Upper lobe of left lung (tissue), 6 donors: Measurements from ENCODE around the gene XPR1. TPM values are rescaled to one million over a fixed set of nuclear protein-coding genes. Genes with fewer than 3 reads are reported as not detected.
"Not testable (repeated sequence)": the region's sequence is repeated elsewhere in the genome, so short reads cannot be mapped to it uniquely, and the experiment has no call there.

Source experiments
- ATAC-seq, 2 donors: fragments of 200-7000 bp; cut with Tn5 transposase; one replicate each; pipeline ENCODE4 v1.9.1; 2022; ENCODE audit warnings: mild to moderate bottlenecking in 2 of 2, moderate library complexity in 2 of 2; ENCODE audit not compliant: low FRiP score in 2 of 2
- DNase-seq, 2 donors: peaks; one replicate each; pipeline ENCODE4 v3.0.0-alpha.2; 2019 to 2020
- H3K27ac ChIP-seq, 4 donors: fragments of 200-600 bp; sonication (generic); one replicate each; pipeline ENCODE4 v1.5.1; 2016 to 2019
- H3K27me3 ChIP-seq, 4 donors: fragments of 200-600 bp; sonication (generic); one replicate each; pipeline ENCODE4 v1.5.1; 2017 to 2019
- H3K36me3 ChIP-seq, 4 donors: fragments of 200-600 bp; sonication (generic); one replicate each; pipeline ENCODE4 v1.5.1; 2016 to 2019
- H3K4me1 ChIP-seq, 4 donors: fragments of 200-600 bp; sonication (generic); one replicate each; pipeline ENCODE4 v1.5.1; 2018 to 2019
- H3K4me3 ChIP-seq, 4 donors: fragments of 200-600 bp; sonication (generic); one replicate each; pipeline ENCODE4 v1.5.1; 2017 to 2019; ENCODE audit warnings: mild to moderate bottlenecking in 2 of 4, moderate library complexity in 1 of 4
- H3K9me3 ChIP-seq, 4 donors: fragments of 200-600 bp; sonication (generic); one replicate each; pipeline ENCODE4 v1.5.1; 2018 to 2019
- EP300 ChIP-seq, 4 donors: sonication (generic); formaldehyde crosslinking; IDR thresholded peaks; one replicate each; pipeline ENCODE4 v1.5.1; 2017; ENCODE audit warnings: antibody characterized with exemption in 4 of 4, control low read depth in 2 of 4
- POLR2A ChIP-seq, 4 donors: fragments of 450-650 bp; IDR thresholded peaks; one replicate each; pipeline ENCODE4 v1.5.1; 2016 to 2017; ENCODE audit warnings: antibody characterized with exemption in 4 of 4, mild to moderate bottlenecking in 2 of 4
- POLR2AphosphoS5 ChIP-seq, 2 donors: sonication (generic); formaldehyde crosslinking; IDR thresholded peaks; one replicate each; pipeline ENCODE4 v1.5.1; 2017; ENCODE audit warnings: antibody characterized with exemption in 2 of 2
- WGBS, 2 donors: methylation state at CpG; one replicate each; pipeline ENCODE4 v1.1.5; 2017 to 2018; 5-methylcytosine and 5-hydroxymethylcytosine counted together
- total RNA-seq, 6 donors: library from RNA; depleted of rRNA in 4 of 6; stranded (reverse); fragments of >200 nt in 4 of 6; gene quantifications; one replicate each; pipeline versions ENCODE4 v1.1.0 to v1.2.1, GENCODE V29; 2016 to 2021
- TF ChIP-seq, protein P1 (sequence below), 6 experiments: fragments of 450-650 bp in 4 of 6; fragments of 200-600 bp in 2 of 6; sonication (generic) in 2 of 6; IDR thresholded peaks; one replicate each; pipeline ENCODE4 v1.5.1; 2016 to 2019; ENCODE audit warnings: antibody characterized with exemption in 6 of 6
- donor health status: DM: no; HTN: no; CAD: no; lungs with moderate emphysema.
- donor health status: DM: no; HTN: yes; CAD: no; lungs with severe emphysema.

Gene XPR1
- total RNA-seq, 6 donors from 2014 or later, result 21.3 to 30.2 (median 25.3) TPM

DNA sequence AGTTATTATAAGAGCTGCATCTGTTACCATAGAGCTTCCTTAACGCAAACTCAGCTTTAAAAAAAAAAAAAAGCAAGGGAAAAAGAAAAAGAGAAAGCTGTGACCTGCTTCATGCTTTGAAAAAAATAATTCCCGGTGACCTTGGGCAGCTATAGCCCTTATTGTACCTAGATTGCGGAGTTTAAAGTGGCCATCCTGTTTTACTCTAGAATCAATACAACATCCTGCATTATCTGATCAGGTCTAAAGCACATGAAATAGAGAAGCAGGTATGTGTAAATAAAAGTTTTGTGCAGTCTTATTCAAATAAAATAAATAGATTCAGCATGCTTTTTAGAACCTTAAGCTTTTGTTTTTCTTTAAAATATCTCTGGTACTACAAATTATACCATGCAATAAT, 154.1 kb downstream of the XPR1 start:
- DNase-seq, result no peak
- TF ChIP-seq POLR2AphosphoS5 (IDR thresholded peaks at IDR 0.05), result no peak
- TF ChIP-seq POLR2A (IDR thresholded peaks at IDR 0.05), result no peak
- Histone ChIP-seq H3K9me3 (no peaks in the 10 kb centered on the region), H3K27ac (no peak overlapping the region), H3K27me3 (no peaks in the 10 kb centered on the region), H3K4me1 (peaks cover 0 to 5% (median 0%) of the 10 kb centered on the region in 4 donors), H3K4me3 (no peak overlapping the region), H3K36me3 (no peaks in the 10 kb centered on the region)
- WGBS, 2 donors, result 65 to 70% methylated on average over 3 of the region's 3 CpGs
- ATAC-seq, result no peak

DNA sequence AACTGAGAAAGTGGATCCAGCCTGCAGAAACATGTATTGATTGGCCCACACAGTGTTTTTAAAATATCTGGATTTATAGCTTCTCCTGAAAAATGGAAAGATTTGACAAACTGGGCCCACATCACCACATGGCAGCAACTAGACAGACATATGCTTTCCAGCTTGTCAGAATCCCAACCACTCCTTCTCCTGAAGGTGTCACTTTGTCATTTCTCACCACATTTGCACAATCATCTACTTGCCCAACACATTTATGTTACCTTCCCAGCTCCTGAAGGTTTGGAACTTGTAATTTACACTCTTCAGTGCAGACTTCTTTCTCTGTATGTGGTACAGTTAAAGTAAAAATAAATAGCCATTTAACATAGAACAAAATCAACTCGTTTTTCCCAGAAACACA, 154.8 kb downstream of the XPR1 start:
- Histone ChIP-seq H3K4me1 (peaks cover 0 to 5% (median 0%) of the 10 kb centered on the region in 4 donors), H3K36me3 (no peaks in the 10 kb centered on the region), H3K27ac (no peak overlapping the region), H3K27me3 (no peaks in the 10 kb centered on the region), H3K9me3 (no peaks in the 10 kb centered on the region), H3K4me3 (no peak overlapping the region)
- TF ChIP-seq EP300 (IDR thresholded peaks at IDR 0.05) (no peak), POLR2A (IDR thresholded peaks at IDR 0.05) (no peak)
- TF ChIP-seq, protein P1, sequence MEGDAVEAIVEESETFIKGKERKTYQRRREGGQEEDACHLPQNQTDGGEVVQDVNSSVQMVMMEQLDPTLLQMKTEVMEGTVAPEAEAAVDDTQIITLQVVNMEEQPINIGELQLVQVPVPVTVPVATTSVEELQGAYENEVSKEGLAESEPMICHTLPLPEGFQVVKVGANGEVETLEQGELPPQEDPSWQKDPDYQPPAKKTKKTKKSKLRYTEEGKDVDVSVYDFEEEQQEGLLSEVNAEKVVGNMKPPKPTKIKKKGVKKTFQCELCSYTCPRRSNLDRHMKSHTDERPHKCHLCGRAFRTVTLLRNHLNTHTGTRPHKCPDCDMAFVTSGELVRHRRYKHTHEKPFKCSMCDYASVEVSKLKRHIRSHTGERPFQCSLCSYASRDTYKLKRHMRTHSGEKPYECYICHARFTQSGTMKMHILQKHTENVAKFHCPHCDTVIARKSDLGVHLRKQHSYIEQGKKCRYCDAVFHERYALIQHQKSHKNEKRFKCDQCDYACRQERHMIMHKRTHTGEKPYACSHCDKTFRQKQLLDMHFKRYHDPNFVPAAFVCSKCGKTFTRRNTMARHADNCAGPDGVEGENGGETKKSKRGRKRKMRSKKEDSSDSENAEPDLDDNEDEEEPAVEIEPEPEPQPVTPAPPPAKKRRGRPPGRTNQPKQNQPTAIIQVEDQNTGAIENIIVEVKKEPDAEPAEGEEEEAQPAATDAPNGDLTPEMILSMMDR (IDR thresholded peaks at IDR 0.05), result no peak
- ATAC-seq (no peak), DNase-seq (no peak)
- WGBS, 2 donors, result 81 to 88% methylated on average over 1 of the region's 1 CpG

DNA sequence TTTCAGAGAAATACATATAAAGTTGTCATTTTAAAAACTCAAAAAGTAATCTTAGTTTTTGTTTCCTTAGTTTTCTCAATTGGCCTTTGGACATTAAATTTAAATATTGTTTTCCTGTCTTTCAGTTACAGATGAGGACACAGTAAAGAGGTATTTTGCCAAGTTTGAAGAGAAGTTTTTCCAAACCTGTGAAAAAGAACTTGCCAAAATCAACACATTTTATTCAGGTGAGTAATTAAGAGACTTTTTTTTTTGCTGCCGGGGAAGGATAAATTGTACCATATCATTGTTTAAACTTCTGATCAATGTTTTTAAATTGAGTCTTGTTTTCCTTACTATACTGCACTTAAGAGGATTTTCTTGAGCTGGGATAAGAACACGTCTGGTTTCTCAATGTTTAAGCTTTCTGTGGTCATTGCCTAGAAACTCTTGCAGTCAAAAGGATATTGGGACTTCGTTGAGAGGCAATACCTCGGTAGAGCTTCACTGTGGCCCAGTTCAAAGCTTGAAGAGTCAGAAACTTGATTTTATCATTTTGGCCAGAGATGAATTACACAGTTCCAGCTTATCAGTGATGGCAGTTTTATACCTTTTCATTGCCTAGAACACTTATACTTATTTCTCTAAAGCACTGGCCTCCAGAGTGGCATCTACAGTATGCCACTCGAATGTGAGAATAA, 155.9 kb downstream of the XPR1 start:
- TF ChIP-seq EP300 (IDR thresholded peaks at IDR 0.05) (no peak), POLR2AphosphoS5 (IDR thresholded peaks at IDR 0.05) (no peak), POLR2A (IDR thresholded peaks at IDR 0.05) (no peak)
- TF ChIP-seq, protein P1 (IDR thresholded peaks at IDR 0.05), result no peak
- ATAC-seq, result no peak
- 84 to 90% methylated on average over 5 of the region's 5 CpGs for WGBS, 2 donors
- H3K4me3 ChIP-seq, result no peak overlapping the region
- no peak overlapping the region for H3K27ac ChIP-seq
- DNase-seq, result no peak
- no peaks in the 10 kb centered on the region for H3K36me3 ChIP-seq
- H3K9me3 ChIP-seq, result no peaks in the 10 kb centered on the region
- H3K27me3 ChIP-seq, result no peaks in the 10 kb centered on the region
- H3K4me1 ChIP-seq, result peaks cover 0 to 5% (median 2%) of the 10 kb centered on the region in 4 donors

DNA sequence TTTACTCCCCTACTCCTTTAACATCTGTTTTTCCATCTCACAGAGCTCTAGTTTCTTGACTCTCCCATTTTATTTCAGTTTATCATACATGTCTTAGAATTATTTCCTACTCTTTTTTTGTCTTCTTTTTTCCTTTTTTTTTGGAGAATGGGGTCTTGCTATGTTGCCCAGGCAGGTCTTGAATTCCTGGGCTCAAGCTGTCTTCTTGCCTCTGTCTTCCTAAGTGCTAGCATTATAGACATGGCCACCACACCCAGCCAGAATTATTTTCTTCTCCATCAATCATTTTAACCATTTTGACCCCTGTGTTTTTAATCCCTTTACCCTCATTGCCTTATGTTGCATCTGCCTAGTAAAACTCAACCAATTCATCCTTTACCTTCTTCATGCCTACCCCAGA, 157.6 kb downstream of the XPR1 start:
- H3K9me3 ChIP-seq, result no peaks in the 10 kb centered on the region
- H3K4me3 ChIP-seq, result no peak overlapping the region
- no peak overlapping the region for H3K27ac ChIP-seq
- no peaks in the 10 kb centered on the region for H3K27me3 ChIP-seq
- peaks cover 0 to 12% (median 3%) of the 10 kb centered on the region in 4 donors for H3K4me1 ChIP-seq
- TF ChIP-seq POLR2A (IDR thresholded peaks at IDR 0.05) (no peak), EP300 (IDR thresholded peaks at IDR 0.05) (no peak), POLR2AphosphoS5 (IDR thresholded peaks at IDR 0.05) (no peak)
- TF ChIP-seq, protein P1 (IDR thresholded peaks at IDR 0.05), result no peak
- no peaks in the 10 kb centered on the region for H3K36me3 ChIP-seq
- ATAC-seq (no peak), DNase-seq (no peak)

DNA sequence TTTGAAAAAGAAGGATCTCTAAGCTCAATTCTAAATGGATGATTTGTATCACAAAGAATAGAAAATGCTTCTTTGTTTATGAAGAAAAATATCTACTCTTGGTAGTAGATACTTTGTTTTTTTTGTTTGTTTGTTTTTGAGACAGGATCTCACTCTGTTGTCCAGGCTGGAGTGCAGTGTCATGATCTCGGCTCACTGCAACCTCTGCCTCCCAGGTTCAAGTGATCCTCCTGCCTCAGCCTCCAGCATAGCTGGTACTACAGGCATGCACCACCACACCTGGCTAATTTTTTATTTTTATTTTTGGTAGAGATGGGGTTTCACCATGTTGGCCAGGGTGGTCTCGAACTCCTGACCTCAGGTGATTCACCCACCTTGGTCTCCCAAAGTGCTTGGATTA, 159.3 kb downstream of the XPR1 start:
- H3K27me3 ChIP-seq, H3K27ac ChIP-seq, DNase-seq, H3K9me3 ChIP-seq, H3K4me3 ChIP-seq, H3K4me1 ChIP-seq, H3K36me3 ChIP-seq, ATAC-seq: not testable (repeated sequence)
- WGBS, 2 donors, result 98 to 100% methylated on average over 2 of the region's 2 CpGs

DNA sequence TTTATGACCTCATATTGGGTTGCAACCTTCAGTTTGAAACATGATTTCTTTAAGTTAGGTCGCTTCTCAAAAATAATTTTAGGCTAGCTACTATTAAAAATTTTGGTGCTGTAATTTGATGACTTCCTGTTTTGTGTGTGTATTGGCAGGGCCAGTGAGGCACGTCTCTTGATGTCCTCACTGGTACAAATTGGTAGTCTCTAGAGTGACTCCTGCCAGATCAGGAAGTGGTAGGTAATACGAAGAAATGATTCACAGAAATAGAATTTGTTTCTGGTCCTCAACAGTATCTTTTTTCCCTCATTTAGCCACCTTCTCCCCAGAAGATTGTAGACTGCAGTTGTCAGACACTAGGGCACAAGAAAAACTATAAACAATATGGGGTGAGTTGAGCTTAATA, 160.0 kb downstream of the XPR1 start:
- WGBS, 2 donors, result 58 to 68% methylated on average over 3 of the region's 3 CpGs
- ATAC-seq (no peak), DNase-seq (no peak)
- TF ChIP-seq POLR2A (IDR thresholded peaks at IDR 0.05) (no peak), POLR2AphosphoS5 (IDR thresholded peaks at IDR 0.05) (no peak), EP300 (IDR thresholded peaks at IDR 0.05) (no peak)
- TF ChIP-seq, protein P1 (IDR thresholded peaks at IDR 0.05), result no peak
- H3K4me3 ChIP-seq, result no peak overlapping the region
- no peaks in the 10 kb centered on the region for H3K27me3 ChIP-seq
- H3K36me3 ChIP-seq, result no peaks in the 10 kb centered on the region
- H3K27ac ChIP-seq, result no peak overlapping the region
- H3K4me1 ChIP-seq, result peaks cover 0 to 8% (median 3%) of the 10 kb centered on the region in 4 donors
- H3K9me3 ChIP-seq, result no peaks in the 10 kb centered on the region
